HG03575 (cell line): ENCODE measurements around the gene PHF1.
A peak's percentile ranks its signal among the peaks of the same experiment; 100 is the strongest.

Experiments
- ATAC-seq: cut with Tn5 transposase; IDR thresholded peaks from one replicate; pipeline ENCODE4 v1.9.1; 2021; ENCODE audit not compliant: unreplicated experiment, insufficient number of reproducible peaks, low FRiP score; ENCODE audit errors: extremely low read depth

Gene PHF1

GRCh38 chr6:33445119-33445603, 34.3 kb downstream of the PHF1 start:
- no peak for ATAC-seq

- ATAC-seq, result no peak
Observed at GRCh38 chr6:33446356-33446755, 35.5 kb downstream of the PHF1 start.

- ATAC-seq, result no peak
Observed at GRCh38 chr6:33450434-33450833, 39.6 kb downstream of the PHF1 start.

- no peak for ATAC-seq
Observed at GRCh38 chr6:33451606-33452005, 40.8 kb downstream of the PHF1 start.

GRCh38 chr6:33452496-33452895, 41.7 kb downstream of the PHF1 start:
- ATAC-seq, result no peak

GRCh38 chr6:33453393-33454008, 42.7 kb downstream of the PHF1 start:
- ATAC-seq, result no peak

GRCh38 chr6:33454009-33454946, 43.5 kb downstream of the PHF1 start, which contains the start of gene ZBTB9:
Gene ZBTB9, plus strand, starts transcription at chr6:33454576. Its CDS starts 525 bp downstream, at chr6:33455101.
- peak; percentile 81 for ATAC-seq

- no peak for ATAC-seq
Observed at GRCh38 chr6:33455051-33455450, 44.2 kb downstream of the PHF1 start.

- ATAC-seq, result no peak
Observed at GRCh38 chr6:33456156-33456555, 45.3 kb downstream of the PHF1 start.

- ATAC-seq, result no peak
Observed at GRCh38 chr6:33458676-33459075, 47.9 kb downstream of the PHF1 start.

- no peak for ATAC-seq
Observed at GRCh38 chr6:33459226-33459625, 48.4 kb downstream of the PHF1 start.
